Measurements from ENCODE around the gene CCDC69.

- TF ChIP-seq, protein P1, sequence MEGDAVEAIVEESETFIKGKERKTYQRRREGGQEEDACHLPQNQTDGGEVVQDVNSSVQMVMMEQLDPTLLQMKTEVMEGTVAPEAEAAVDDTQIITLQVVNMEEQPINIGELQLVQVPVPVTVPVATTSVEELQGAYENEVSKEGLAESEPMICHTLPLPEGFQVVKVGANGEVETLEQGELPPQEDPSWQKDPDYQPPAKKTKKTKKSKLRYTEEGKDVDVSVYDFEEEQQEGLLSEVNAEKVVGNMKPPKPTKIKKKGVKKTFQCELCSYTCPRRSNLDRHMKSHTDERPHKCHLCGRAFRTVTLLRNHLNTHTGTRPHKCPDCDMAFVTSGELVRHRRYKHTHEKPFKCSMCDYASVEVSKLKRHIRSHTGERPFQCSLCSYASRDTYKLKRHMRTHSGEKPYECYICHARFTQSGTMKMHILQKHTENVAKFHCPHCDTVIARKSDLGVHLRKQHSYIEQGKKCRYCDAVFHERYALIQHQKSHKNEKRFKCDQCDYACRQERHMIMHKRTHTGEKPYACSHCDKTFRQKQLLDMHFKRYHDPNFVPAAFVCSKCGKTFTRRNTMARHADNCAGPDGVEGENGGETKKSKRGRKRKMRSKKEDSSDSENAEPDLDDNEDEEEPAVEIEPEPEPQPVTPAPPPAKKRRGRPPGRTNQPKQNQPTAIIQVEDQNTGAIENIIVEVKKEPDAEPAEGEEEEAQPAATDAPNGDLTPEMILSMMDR (IDR thresholded peaks at IDR 0.05), result no peak
- TF ChIP-seq POLR2A (IDR thresholded peaks at IDR 0.05), result no peak
Measured at GRCh38 chr5:151144275-151144674, 79.6 kb downstream of the CCDC69 start.
